ENCODE measurements around the gene TAS1R3. TPM values are rescaled to one million over a fixed set of nuclear protein-coding genes. Genes with fewer than 3 reads are reported as not detected.
"Not testable (repeated sequence)": the region's sequence is repeated elsewhere in the genome, so short reads cannot be mapped to it uniquely, and the experiment has no call there.

Gene TAS1R3
- total and polyA plus RNA-seq, 2 of the 4 experiments (the other 2 are of a cell fraction) = under 0.01 to 0.05 TPM

- H4K20me1 ChIP-seq (ENCODE audit: insufficient read depth, low read length) = 0 out of 2 replicates have a peak, but pooled peaks cover 8% of the 10 kb centered on the region
- no peak overlapping the region for H3K4me2 ChIP-seq (ENCODE audit: low read depth, low read length)
- H4K91ac ChIP-seq (ENCODE audit: insufficient read depth, low read depth, low read length) = no peak overlapping the region
- dilution Hi-C loops (cut with HindIII; ENCODE audit: low sequenced_read_pairs, unreplicated experiment) = no loop called here
- H3K4me3 ChIP-seq (ENCODE audit: insufficient read depth, low read depth, low read length) = no peak overlapping the region
- H3K56ac ChIP-seq (ENCODE audit: extremely low read depth, insufficient read depth, low read length) = no peak overlapping the region
- peaks cover 7% of the 10 kb centered on the region for H3K4me1 ChIP-seq (ENCODE audit: control insufficient read depth, insufficient read depth, low read length)
- TF ChIP-seq USF2 (IDR thresholded peaks at IDR 0.05; ENCODE audit: low read depth, low read length) = no peak
- TF ChIP-seq POLR2A (IDR thresholded peaks at IDR 0.05; ENCODE audit: low read depth, low read length) = no peak
- TF ChIP-seq RAD21 (IDR thresholded peaks at IDR 0.05; ENCODE audit: low read length) = no peak
- ChIA-PET CTCF (no interaction called here), POLR2A (ENCODE audit: unreplicated experiment) (no interaction called here)
- no peaks in the 10 kb centered on the region for H3K9me3 ChIP-seq (ENCODE audit: control insufficient read depth, insufficient read depth, low read length)
- H3K4ac ChIP-seq (ENCODE audit: low read depth, low read length) = no peak overlapping the region
- H3K14ac ChIP-seq (replicated peaks; ENCODE audit: low read depth, low read length) = no peak overlapping the region
- no peak overlapping the region for H2BK120ac ChIP-seq (ENCODE audit: low read depth, low read length)
- no peak overlapping the region for H4K8ac ChIP-seq (ENCODE audit: low read depth in 2 of 2, low read length in 2 of 2)
- peak overlapping the region; percentile 45 for H2BK5ac ChIP-seq (ENCODE audit: low read depth, low read length, poor library complexity, severe bottlenecking)
- WGBS, 2 experiments (ENCODE audit: extremely low coverage in 2 of 2, insufficient read length in 1 of 2) = 96 to 100% methylated on average over 5 of the region's 5 CpGs
- no peaks in the 10 kb centered on the region for H3K27me3 ChIP-seq (ENCODE audit: control insufficient read depth, insufficient read depth, low read length)
- peak overlapping the region; percentile 63; the same call in 1 of the 2 replicates for H2AK5ac ChIP-seq (ENCODE audit: low read depth, low read length)
- H2BK20ac ChIP-seq (ENCODE audit: low read depth, low read length) = no peak overlapping the region
- no peak overlapping the region for H3K9ac ChIP-seq (ENCODE audit: low read depth, low read length)
- H3K79me1 ChIP-seq (ENCODE audit: low read depth in 1 of 2, low read length in 2 of 2) = peaks cover 0 to 26% of the 10 kb centered on the region in 2 experiments; a peak in 2 of 4 replicates
- in situ Hi-C loops (cut with MboI; ENCODE audit: low sequenced_read_pairs) = no loop called here
- no peak overlapping the region for H2AK9ac ChIP-seq (replicated peaks; ENCODE audit: low read depth, low read length, poor library complexity)
- ATAC-seq (ENCODE audit: low read depth) = no peak
- 0 out of 3 replicates have a peak overlapping the region, but pooled peaks have one; percentile 28 for H2BK15ac ChIP-seq (ENCODE audit: low read depth, low read length)
- intact Hi-C loops (cut with micrococcal nuclease) = no loop called here
- no peak overlapping the region for H3K23ac ChIP-seq (ENCODE audit: low read depth, low read length)
- no peak overlapping the region for H3K27ac ChIP-seq (ENCODE audit: insufficient read depth, low read length)
- H4K5ac ChIP-seq (ENCODE audit: low read depth, low read length) = no peak overlapping the region
- no TSS peak for BruUV-seq (replicated peaks)
- H2AFZ ChIP-seq (replicated peaks; ENCODE audit: low read length, poor library complexity) = peak overlapping the region; percentile 43
- peaks cover 2% of the 10 kb centered on the region for H3K36me3 ChIP-seq (ENCODE audit: control insufficient read depth, insufficient read depth, low read length)
- 0 out of 2 replicates have a peak, but pooled peaks cover 3% of the 10 kb centered on the region for H3K9me1 ChIP-seq (ENCODE audit: insufficient read depth, low read length)
- H3K18ac ChIP-seq (ENCODE audit: low read depth, low read length) = no peak overlapping the region
- DNase-seq = no peak
These were observed 36.2 kb downstream of the TAS1R3 start for GRCh38 chr1:1367315-1367714.

- H2BK5ac ChIP-seq (ENCODE audit: low read depth, low read length, poor library complexity, severe bottlenecking) = not testable (repeated sequence)
- 100% methylated on average over 4 of the region's 14 CpGs; no CpG with 5 or more reads in 1 of the 2 experiments for WGBS, 2 experiments (ENCODE audit: extremely low coverage in 2 of 2, insufficient read length in 1 of 2)
These were observed 39.0 kb downstream of the TAS1R3 start for GRCh38 chr1:1370094-1370493.

More at GRCh38 chr1:1370094-1370493, 39.0 kb downstream of the TAS1R3 start:
- H3K14ac ChIP-seq (replicated peaks; ENCODE audit: low read depth, low read length); H3K56ac ChIP-seq (ENCODE audit: extremely low read depth, insufficient read depth, low read length); H3K4ac ChIP-seq (ENCODE audit: low read depth, low read length); ATAC-seq (ENCODE audit: low read depth); H4K8ac ChIP-seq (ENCODE audit: low read depth in 2 of 2, low read length in 2 of 2); H4K91ac ChIP-seq (ENCODE audit: insufficient read depth, low read depth, low read length); H2BK20ac ChIP-seq (ENCODE audit: low read depth, low read length); H2AFZ ChIP-seq (replicated peaks; ENCODE audit: low read length, poor library complexity); intact Hi-C loops (cut with micrococcal nuclease); H2AK5ac ChIP-seq (ENCODE audit: low read depth, low read length); H3K9me3 ChIP-seq (ENCODE audit: control insufficient read depth, insufficient read depth, low read length); H3K4me3 ChIP-seq (ENCODE audit: insufficient read depth, low read depth, low read length); H3K9me1 ChIP-seq (ENCODE audit: insufficient read depth, low read length); H3K27ac ChIP-seq (ENCODE audit: insufficient read depth, low read length); H3K4me2 ChIP-seq (ENCODE audit: low read depth, low read length); H2BK120ac ChIP-seq (ENCODE audit: low read depth, low read length); H3K9ac ChIP-seq (ENCODE audit: low read depth, low read length); H3K18ac ChIP-seq (ENCODE audit: low read depth, low read length); DNase-seq; H3K27me3 ChIP-seq (ENCODE audit: control insufficient read depth, insufficient read depth, low read length); H4K5ac ChIP-seq (ENCODE audit: low read depth, low read length); dilution Hi-C loops (cut with HindIII; ENCODE audit: low sequenced_read_pairs, unreplicated experiment); H3K36me3 ChIP-seq (ENCODE audit: control insufficient read depth, insufficient read depth, low read length); H2BK15ac ChIP-seq (ENCODE audit: low read depth, low read length); H2AK9ac ChIP-seq (replicated peaks; ENCODE audit: low read depth, low read length, poor library complexity); in situ Hi-C loops (cut with MboI; ENCODE audit: low sequenced_read_pairs); BruUV-seq (replicated peaks); H3K23ac ChIP-seq (ENCODE audit: low read depth, low read length): not testable (repeated sequence)
- ChIA-PET POLR2A (ENCODE audit: unreplicated experiment) (interaction anchor here (0.7 kb wide), 1 partner anchor 30 kb away, joined by 3 read pairs; no protein-coding TSS in a partner anchor), CTCF (interaction anchor here (0.7 kb wide), 1 partner anchor 240 kb away, joined by 5 read pairs; no protein-coding TSS in a partner anchor)
- Histone ChIP-seq H3K4me1 (ENCODE audit: control insufficient read depth, insufficient read depth, low read length) (peaks cover 11% of the 10 kb centered on the region), H3K79me1 (ENCODE audit: low read depth in 1 of 2, low read length in 2 of 2) (peaks cover 0 to 46% of the 10 kb centered on the region in 2 experiments; a peak in 2 of 4 replicates), H4K20me1 (ENCODE audit: insufficient read depth, low read length) (peaks cover 11% of the 10 kb centered on the region; the same call in 1 of the 2 replicates)
